ENCODE measurements around the gene RAN. TPM values are rescaled to one million over a fixed set of nuclear protein-coding genes. Genes with fewer than 3 reads are reported as not detected.

RAN gene
- total RNA-seq, 1 donor from 2014 or later: 685 TPM

GRCh38 chr12:130877333-130877732 is 5.5 kb downstream of the RAN start:
- Mint-ChIP-seq H3K4me1 (ENCODE audit: unreplicated experiment) (peaks cover 14% of the 10 kb centered on the region), H3K9me3 (ENCODE audit: unreplicated experiment) (no peaks in the 10 kb centered on the region), H3K27ac (ENCODE audit: unreplicated experiment) (no peak overlapping the region), H3K27me3 (ENCODE audit: unreplicated experiment) (peaks cover 11% of the 10 kb centered on the region), H3K4me3 (ENCODE audit: unreplicated experiment) (no peak overlapping the region), H3K36me3 (ENCODE audit: low read depth, unreplicated experiment) (peaks cover 28% of the 10 kb centered on the region)
- no peak for DNase-seq (ENCODE audit: low spot score)
- TF ChIP-seq CTCF (IDR thresholded peaks at IDR 0.05; ENCODE audit: unreplicated experiment): no peak

GRCh38 chr12:130878193-130879185 is 6.6 kb downstream of the RAN start:
- no peak overlapping the region for H3K27ac Mint-ChIP-seq (ENCODE audit: unreplicated experiment)
- peaks cover 20% of the 10 kb centered on the region for H3K36me3 Mint-ChIP-seq (ENCODE audit: low read depth, unreplicated experiment)
- no peak overlapping the region for H3K4me3 Mint-ChIP-seq (ENCODE audit: unreplicated experiment)
- H3K9me3 Mint-ChIP-seq (ENCODE audit: unreplicated experiment): no peaks in the 10 kb centered on the region
- no peak for DNase-seq (ENCODE audit: low spot score)
- peaks cover 6% of the 10 kb centered on the region for H3K4me1 Mint-ChIP-seq (ENCODE audit: unreplicated experiment)
- peaks cover 9% of the 10 kb centered on the region for H3K27me3 Mint-ChIP-seq (ENCODE audit: unreplicated experiment)
- TF ChIP-seq CTCF (IDR thresholded peaks at IDR 0.05; ENCODE audit: unreplicated experiment): no peak

DNA sequence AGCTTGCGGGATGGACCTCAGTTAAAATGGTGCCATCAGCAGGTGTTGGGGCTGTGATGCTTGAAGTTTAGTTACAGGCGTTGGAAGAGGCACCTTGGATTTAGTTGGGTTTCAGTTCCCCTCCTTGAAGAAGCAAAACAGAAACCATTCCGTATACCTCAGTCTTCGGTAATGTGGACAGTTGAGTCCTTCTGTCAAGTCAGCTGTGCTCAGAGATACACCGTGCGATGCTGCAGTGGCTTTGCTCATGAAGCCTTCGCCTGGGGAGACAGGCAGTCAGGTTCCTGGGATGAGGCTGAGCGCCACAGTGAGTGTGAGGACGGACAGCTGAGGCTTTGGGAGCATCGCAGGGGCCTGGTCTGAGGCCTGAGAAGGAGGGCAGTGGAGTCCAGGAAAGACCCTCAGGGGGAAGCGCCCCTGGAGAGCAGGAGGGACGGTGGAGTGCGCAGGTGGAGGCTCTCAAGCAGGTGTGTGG is 7.4 kb downstream of the RAN start:
- H3K4me3 Mint-ChIP-seq (ENCODE audit: unreplicated experiment): no peak overlapping the region
- no peaks in the 10 kb centered on the region for H3K9me3 Mint-ChIP-seq (ENCODE audit: unreplicated experiment)
- H3K27me3 Mint-ChIP-seq (ENCODE audit: unreplicated experiment): peaks cover 9% of the 10 kb centered on the region
- peaks cover 15% of the 10 kb centered on the region for H3K36me3 Mint-ChIP-seq (ENCODE audit: low read depth, unreplicated experiment)
- no peak for TF ChIP-seq CTCF (IDR thresholded peaks at IDR 0.05; ENCODE audit: unreplicated experiment)
- no peak for DNase-seq (ENCODE audit: low spot score)
- H3K4me1 Mint-ChIP-seq (ENCODE audit: unreplicated experiment): peaks cover 3% of the 10 kb centered on the region
- H3K27ac Mint-ChIP-seq (ENCODE audit: unreplicated experiment): no peak overlapping the region

- no peaks in the 10 kb centered on the region for H3K9me3 Mint-ChIP-seq (ENCODE audit: unreplicated experiment)
- H3K27me3 Mint-ChIP-seq (ENCODE audit: unreplicated experiment): peaks cover 9% of the 10 kb centered on the region
- H3K36me3 Mint-ChIP-seq (ENCODE audit: low read depth, unreplicated experiment): peaks cover 8% of the 10 kb centered on the region
- no peak for DNase-seq (ENCODE audit: low spot score)
- H3K4me3 Mint-ChIP-seq (ENCODE audit: unreplicated experiment): no peak overlapping the region
- no peak for TF ChIP-seq CTCF (IDR thresholded peaks at IDR 0.05; ENCODE audit: unreplicated experiment)
- no peaks in the 10 kb centered on the region for H3K4me1 Mint-ChIP-seq (ENCODE audit: unreplicated experiment)
- H3K27ac Mint-ChIP-seq (ENCODE audit: unreplicated experiment): no peak overlapping the region
These were observed 8.0 kb downstream of the RAN start for GRCh38 chr12:130879781-130880389.
